Activated T-helper 1 cell treated with Interleukin-2 at 50 U/mL for 16 hours (primary cell): Measurements from ENCODE around the gene KRT40.
"Not testable (repeated sequence)": the region's sequence is repeated elsewhere in the genome, so short reads cannot be mapped to it uniquely, and the experiment has no call there.

Experiments
- DNase-seq: peaks from one replicate; pipeline ENCODE4 v3.0.0-alpha.2; 2020; ENCODE audit warnings: low read depth

The KRT40 gene

GRCh38 chr17:40984226-40984625 lies at the start of gene KRT40:
Gene KRT40, minus strand, starts transcription at chr17:40984326. Its CDS starts 53 bp downstream, at chr17:40984273.
- DNase-seq = no peak

- DNase-seq = no peak
Measured at GRCh38 chr17:41029633-41030245, 45.6 kb upstream of the KRT40 start, which contains the start of gene KRTAP1-4. Gene KRTAP1-4, minus strand, starts transcription at chr17:41030195. Its CDS starts 117 bp downstream, at chr17:41030078.

- no peak for DNase-seq
Measured at GRCh38 chr17:41026715-41027471, 42.8 kb upstream of the KRT40 start, which contains the start of gene KRTAP1-5. Gene KRTAP1-5, minus strand, starts transcription at chr17:41027208. Its CDS starts 53 bp downstream, at chr17:41027155.

- DNase-seq = no peak
Measured at GRCh38 chr17:41024697-41025096, 40.6 kb upstream of the KRT40 start.

- DNase-seq = no peak
Measured at GRCh38 chr17:41020336-41020735, 36.2 kb upstream of the KRT40 start.

- DNase-seq = no peak
Measured at GRCh38 chr17:41019415-41019814, 35.3 kb upstream of the KRT40 start.

- no peak for DNase-seq
Measured at GRCh38 chr17:41018541-41018940, 34.4 kb upstream of the KRT40 start.

- DNase-seq = no peak
Measured at GRCh38 chr17:41016578-41017215, 32.6 kb upstream of the KRT40 start.

- DNase-seq = no peak
Measured at GRCh38 chr17:41015454-41015853, 31.3 kb upstream of the KRT40 start.

- no peak for DNase-seq
Measured at GRCh38 chr17:41013606-41014005, 29.5 kb upstream of the KRT40 start.

- DNase-seq = no peak
Measured at GRCh38 chr17:41013181-41013580, 29.1 kb upstream of the KRT40 start.

GRCh38 chr17:41012326-41013120 lies 28.4 kb upstream of the KRT40 start:
- no peak for DNase-seq

GRCh38 chr17:41010441-41010840 lies 26.3 kb upstream of the KRT40 start:
- DNase-seq = no peak

GRCh38 chr17:41009936-41010335 lies 25.8 kb upstream of the KRT40 start:
- no peak for DNase-seq

- DNase-seq = no peak
Measured at GRCh38 chr17:41009301-41009760, 25.2 kb upstream of the KRT40 start.

- no peak for DNase-seq
Measured at GRCh38 chr17:41008811-41009210, 24.7 kb upstream of the KRT40 start, which contains the start of gene KRTAP3-1. Gene KRTAP3-1, minus strand, starts transcription at chr17:41009128. Its CDS starts 54 bp downstream, at chr17:41009074.

- no peak for DNase-seq
Measured at GRCh38 chr17:41004397-41004796, 20.3 kb upstream of the KRT40 start.

GRCh38 chr17:41003926-41004325 lies 19.8 kb upstream of the KRT40 start:
- DNase-seq = no peak

- no peak for DNase-seq
Measured at GRCh38 chr17:41002814-41003213, 18.7 kb upstream of the KRT40 start.

- no peak for DNase-seq
Measured at GRCh38 chr17:41001795-41002194, 17.7 kb upstream of the KRT40 start.

- DNase-seq = not testable (repeated sequence)
Measured at GRCh38 chr17:40999563-40999962, 15.4 kb upstream of the KRT40 start, which contains the start of gene KRTAP3-2. Gene KRTAP3-2, minus strand, starts transcription at chr17:40999906. Its CDS starts 53 bp downstream, at chr17:40999853.

GRCh38 chr17:40997361-40997760 lies 13.2 kb upstream of the KRT40 start:
- DNase-seq = no peak
